Esophagus squamous epithelium (tissue), 5 donors: Measurements from ENCODE around the gene ANKFN1. TPM values are rescaled to one million over a fixed set of nuclear protein-coding genes. Genes with fewer than 3 reads are reported as not detected.

Experiments
- DNase-seq: peaks from one replicate; lab custom pipeline; 2025; lab: John Stamatoyannopoulos, UW
- H3K27ac ChIP-seq, 4 donors: fragments of 200-600 bp; sonication (generic); one replicate each; pipeline ENCODE4 v1.5.1; 2016 to 2019; ENCODE audit warnings: mild to moderate bottlenecking in 1 of 4
- H3K27me3 ChIP-seq, 4 donors: fragments of 200-600 bp; sonication (generic); 1 replicate in 3 of 4; 2 replicates in 1 of 4; pipeline versions ENCODE4 v1.5.1 to v1.6.0; 2017 to 2021; ENCODE audit warnings: antibody characterized with exemption in 1 of 4
- H3K36me3 ChIP-seq, 3 donors: fragments of 200-600 bp; sonication (generic); one replicate each; pipeline ENCODE4 v1.5.1; 2016 to 2019
- H3K4me1 ChIP-seq, 3 donors: fragments of 200-600 bp; sonication (generic); one replicate each; pipeline ENCODE4 v1.5.1; 2017 to 2019
- H3K4me3 ChIP-seq, 4 donors: fragments of 200-600 bp; sonication (generic); 1 replicate in 3 of 4; 2 replicates in 1 of 4; pipeline ENCODE4 v1.5.1; 2016 to 2019; ENCODE audit warnings: mild to moderate bottlenecking in 2 of 4, moderate library complexity in 1 of 4
- H3K9me3 ChIP-seq, 3 donors: fragments of 200-600 bp; sonication (generic); one replicate each; pipeline ENCODE4 v1.5.1; 2016 to 2019
- CTCF ChIP-seq, 6 experiments: fragments of 450-650 bp in 4 of 6; fragments of 200-600 bp in 2 of 6; sonication (generic) in 2 of 6; IDR thresholded peaks; one replicate each; pipeline ENCODE4 v1.5.1; 2016 to 2019; ENCODE audit warnings: antibody characterized with exemption in 6 of 6, mild to moderate bottlenecking in 4 of 6, moderate library complexity in 4 of 6
- POLR2A ChIP-seq, 4 donors: fragments of 450-650 bp; IDR thresholded peaks; one replicate each; pipeline ENCODE4 v1.6.1; 2017; ENCODE audit warnings: antibody characterized with exemption in 4 of 4, mild to moderate bottlenecking in 4 of 4, moderate library complexity in 3 of 4
- WGBS, 2 donors: methylation state at CpG; one replicate each; pipeline ENCODE4 v1.1.5; 2018; 5-methylcytosine and 5-hydroxymethylcytosine counted together
- intact Hi-C: fragments of 100-400 bp; cut with DNase I; formaldehyde crosslinking; loops from one replicate; pipeline ENCODE4 v1.15.0; 2022
- total RNA-seq, 4 donors: library from RNA; depleted of rRNA; stranded (reverse); fragments of >200 nt; gene quantifications; one replicate each; pipeline ENCODE4 v1.1.0, GENCODE V29; 2016
- donor health status: DM: yes; HTN: yes; CAD: no.

ANKFN1 gene
- total RNA-seq, 4 donors from 2014 or later, result under 0.01 to 0.31 TPM; not detected in 2

GRCh38 chr17:56165072-56165641 is 11.9 kb downstream of the ANKFN1 start:
- intact Hi-C loops, result no loop called here
- no peak overlapping the region for H3K27ac ChIP-seq

GRCh38 chr17:56167491-56167890 is 14.2 kb downstream of the ANKFN1 start:
- Histone ChIP-seq H3K27ac (no peak overlapping the region), H3K36me3 (no peaks in the 10 kb centered on the region), H3K27me3 (peaks cover 0 to 6% (median 0%) of the 10 kb centered on the region in 4 donors), H3K4me3 (no peak overlapping the region), H3K9me3 (no peaks in the 10 kb centered on the region), H3K4me1 (peaks cover 0 to 26% (median 0%) of the 10 kb centered on the region in 3 donors)
- TF ChIP-seq POLR2A (IDR thresholded peaks at IDR 0.05) (no peak), CTCF (IDR thresholded peaks at IDR 0.05) (no peak)
- 60 to 88% methylated on average over 1 of the region's 2 CpGs for WGBS, 2 donors
- no peak for DNase-seq
- intact Hi-C loops, result no loop called here

More at GRCh38 chr17:56165072-56165641, 11.9 kb downstream of the ANKFN1 start:
- Histone ChIP-seq H3K27me3 (peaks cover 0 to 6% (median 0%) of the 10 kb centered on the region in 4 donors), H3K9me3 (no peaks in the 10 kb centered on the region), H3K4me1 (peaks cover 0 to 25% (median 0%) of the 10 kb centered on the region in 3 donors), H3K4me3 (no peak overlapping the region), H3K36me3 (no peaks in the 10 kb centered on the region)
- no peak for TF ChIP-seq CTCF (IDR thresholded peaks at IDR 0.05)
- no peak for TF ChIP-seq POLR2A (IDR thresholded peaks at IDR 0.05)
- whole genome bisulfite sequencing, 2 donors, result 84 to 88% methylated on average over 8 of the region's 8 CpGs
- no peak for DNase-seq

- Histone ChIP-seq H3K27me3 (peaks cover 0 to 6% (median 0%) of the 10 kb centered on the region in 4 donors), H3K36me3 (no peaks in the 10 kb centered on the region), H3K4me3 (no peak overlapping the region), H3K27ac (no peak overlapping the region), H3K4me1 (peaks cover 0 to 32% (median 5%) of the 10 kb centered on the region in 3 donors), H3K9me3 (no peaks in the 10 kb centered on the region)
- 30 to 66% methylated on average over 3 of the region's 3 CpGs for WGBS, 2 donors
- TF ChIP-seq POLR2A (IDR thresholded peaks at IDR 0.05), result no peak
- no peak for TF ChIP-seq CTCF (IDR thresholded peaks at IDR 0.05)
- no peak for DNase-seq
- intact Hi-C loops, result no loop called here
These were observed 16.3 kb downstream of the ANKFN1 start for GRCh38 chr17:56169621-56170020.

DNA sequence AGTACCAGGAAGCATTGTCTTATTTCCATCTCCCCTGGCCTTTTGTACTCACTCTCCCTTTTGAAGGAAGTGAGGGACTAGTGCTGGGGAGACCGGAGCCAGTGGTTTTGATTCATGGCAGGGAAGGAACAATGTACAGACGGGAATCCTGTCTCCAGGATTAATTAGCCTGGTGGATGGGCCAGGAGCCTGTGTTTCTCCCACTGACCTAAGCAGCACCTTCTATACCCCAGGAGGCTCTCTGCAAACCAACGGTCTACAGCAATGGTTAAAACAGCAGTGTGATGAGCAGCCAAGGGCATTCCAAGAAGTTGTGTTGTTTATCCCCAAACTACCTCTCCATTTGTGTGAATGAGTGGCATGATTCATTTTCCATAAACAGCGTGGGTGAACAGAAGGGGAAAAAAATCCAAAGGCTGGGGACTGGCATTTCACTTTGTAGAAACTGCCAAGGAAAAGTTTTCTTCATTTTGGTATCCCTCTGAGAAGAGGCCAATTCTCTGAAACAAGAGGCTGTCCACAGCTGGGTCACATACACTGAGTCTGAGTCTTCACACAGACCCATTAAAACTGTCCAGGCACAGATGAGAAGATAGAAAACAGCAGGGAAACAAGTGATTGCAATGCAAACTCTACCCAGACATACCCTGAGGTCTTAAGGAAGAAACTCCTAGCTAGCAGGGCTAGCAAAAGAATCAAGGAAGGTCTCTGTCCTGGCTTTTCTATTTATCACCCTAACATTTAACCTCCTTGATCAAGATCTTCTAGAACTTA is 18.1 kb downstream of the ANKFN1 start:
- no peak for DNase-seq
- Histone ChIP-seq H3K36me3 (no peaks in the 10 kb centered on the region), H3K9me3 (no peaks in the 10 kb centered on the region), H3K4me3 (no peak overlapping the region), H3K27ac (no peak overlapping the region), H3K4me1 (peaks cover 0 to 34% (median 5%) of the 10 kb centered on the region in 3 donors), H3K27me3 (peaks cover 0 to 2% (median 0%) of the 10 kb centered on the region in 4 donors)
- TF ChIP-seq POLR2A (IDR thresholded peaks at IDR 0.05), result no peak
- no peak for TF ChIP-seq CTCF (IDR thresholded peaks at IDR 0.05)
- 61 to 69% methylated on average over 4 of the region's 4 CpGs for WGBS, 2 donors
- intact Hi-C loops, result no loop called here

GRCh38 chr17:56172517-56172982 is 19.3 kb downstream of the ANKFN1 start:
- Histone ChIP-seq H3K4me3 (no peak overlapping the region), H3K9me3 (no peaks in the 10 kb centered on the region), H3K27me3 (no peaks in the 10 kb centered on the region), H3K27ac (no peak overlapping the region), H3K4me1 (peaks cover 0 to 34% (median 5%) of the 10 kb centered on the region in 3 donors), H3K36me3 (no peaks in the 10 kb centered on the region)
- intact Hi-C loops, result no loop called here
- 13 to 47% methylated on average over 3 of the region's 5 CpGs for WGBS, 2 donors
- no peak for DNase-seq
- TF ChIP-seq POLR2A (IDR thresholded peaks at IDR 0.05) (no peak), CTCF (IDR thresholded peaks at IDR 0.05) (no peak)
